ENCODE results near the gene ADARB1. TPM values are rescaled to one million over a fixed set of nuclear protein-coding genes. Genes with fewer than 3 reads are reported as not detected.

The ADARB1 gene
- total and polyA plus RNA-seq, 8 donors, result 3.2 to 33.9 (median 9.4) TPM

GRCh38 chr21:45177039-45177438 is 102.7 kb downstream of the ADARB1 start:
- H3K4me1 ChIP-seq, result no peaks in the 10 kb centered on the region
- H3K4me3 ChIP-seq, result no peak overlapping the region
- no peak for DNase-seq
- peaks cover 11 to 77% (median 67%) of the 10 kb centered on the region in 4 donors for H3K36me3 ChIP-seq
- 93 to 97% (median 96%) methylated on average over 6 of the region's 6 CpGs for WGBS, 5 donors
- intact Hi-C loops (cut with DNase I; ENCODE audit: low total_unique reads), result no loop called here
- H3K9me3 ChIP-seq, result no peaks in the 10 kb centered on the region
- H3K27ac ChIP-seq, result no peak overlapping the region
- H3K27me3 ChIP-seq, result no peaks in the 10 kb centered on the region
- TF ChIP-seq POLR2A (IDR thresholded peaks at IDR 0.05), result no peak
- no peak for TF ChIP-seq CTCF (IDR thresholded peaks at IDR 0.05)
- no peak for TF ChIP-seq POLR2AphosphoS5 (IDR thresholded peaks at IDR 0.05)
- TF ChIP-seq EP300 (IDR thresholded peaks at IDR 0.05), result no peak

- Histone ChIP-seq H3K27me3 (no peaks in the 10 kb centered on the region), H3K27ac (no peak overlapping the region), H3K4me1 (no peaks in the 10 kb centered on the region), H3K4me3 (no peak overlapping the region), H3K9me3 (no peaks in the 10 kb centered on the region), H3K36me3 (peaks cover 11 to 77% (median 60%) of the 10 kb centered on the region in 4 donors)
- TF ChIP-seq POLR2AphosphoS5 (IDR thresholded peaks at IDR 0.05), result no peak
- WGBS, 5 donors, result 94 to 97% (median 96%) methylated on average over 7 to 12 of the region's 12 CpGs
- DNase-seq, result no peak
- intact Hi-C loops (cut with DNase I; ENCODE audit: low total_unique reads), result no loop called here
Observed at GRCh38 chr21:45178070-45178608, 103.8 kb downstream of the ADARB1 start.

GRCh38 chr21:45178971-45179370 is 104.6 kb downstream of the ADARB1 start:
- intact Hi-C loops (cut with DNase I; ENCODE audit: low total_unique reads), result no loop called here
- WGBS, 5 donors, result 91 to 95% (median 93%) methylated on average over 11 of the region's 11 CpGs
- H3K36me3 ChIP-seq, result peaks cover 11 to 75% (median 57%) of the 10 kb centered on the region in 4 donors

GRCh38 chr21:45179568-45180245 is 105.3 kb downstream of the ADARB1 start:
- 93 to 94% (median 94%) methylated on average over 19 to 20 of the region's 20 CpGs for WGBS, 5 donors
- no peaks in the 10 kb centered on the region for H3K27me3 ChIP-seq
- intact Hi-C loops (cut with DNase I; ENCODE audit: low total_unique reads), result no loop called here

More at GRCh38 chr21:45178971-45179370, 104.6 kb downstream of the ADARB1 start:
- H3K27me3 ChIP-seq, result no peaks in the 10 kb centered on the region
- H3K27ac ChIP-seq, result no peak overlapping the region
- no peak for TF ChIP-seq CTCF (IDR thresholded peaks at IDR 0.05)
- no peak for TF ChIP-seq POLR2A (IDR thresholded peaks at IDR 0.05)
- no peak for TF ChIP-seq POLR2AphosphoS5 (IDR thresholded peaks at IDR 0.05)
- no peak for TF ChIP-seq EP300 (IDR thresholded peaks at IDR 0.05)
- H3K4me1 ChIP-seq, result no peaks in the 10 kb centered on the region
- DNase-seq, result no peak
- H3K9me3 ChIP-seq, result no peaks in the 10 kb centered on the region
- no peak overlapping the region for H3K4me3 ChIP-seq

More at GRCh38 chr21:45179568-45180245, 105.3 kb downstream of the ADARB1 start:
- TF ChIP-seq POLR2AphosphoS5 (IDR thresholded peaks at IDR 0.05) (no peak), POLR2A (IDR thresholded peaks at IDR 0.05) (no peak), EP300 (IDR thresholded peaks at IDR 0.05) (no peak), CTCF (IDR thresholded peaks at IDR 0.05) (no peak)
- Histone ChIP-seq H3K4me3 (no peak overlapping the region), H3K4me1 (no peaks in the 10 kb centered on the region), H3K27ac (no peak overlapping the region), H3K36me3 (peaks cover 16 to 83% (median 60%) of the 10 kb centered on the region in 4 donors), H3K9me3 (no peaks in the 10 kb centered on the region)
- no peak for DNase-seq

Measured in stomach (tissue), 9 donors.